H1 (cell line): ENCODE results near the gene SMCHD1.

Source experiments
- BRCA1 ChIP-seq: IDR thresholded peaks from 2 replicates; pipeline ENCODE4 v1.6.1; 2012; ENCODE audit warnings: low read depth, low read length, improper control_type of control experiment
- CHD1 ChIP-seq: IDR thresholded peaks from 2 replicates; pipeline ENCODE4 v1.6.1; 2012; ENCODE audit warnings: low read depth, low read length, improper control_type of control experiment
- CHD2 ChIP-seq: IDR thresholded peaks from 2 replicates; pipeline ENCODE4 v1.6.1; 2012; ENCODE audit warnings: low read length, improper control_type of control experiment
- EP300 ChIP-seq, 2 experiments: IDR thresholded peaks; 1 replicate in 1 of 2; 2 replicates in 1 of 2; pipeline ENCODE4 v1.6.1; 2011 to 2012; ENCODE audit warnings: low read depth in 2 of 2, low read length in 2 of 2, mild to moderate bottlenecking in 2 of 2, borderline replicate concordance in 1 of 2, inconsistent platforms in 1 of 2, moderate library complexity in 1 of 2
- HDAC2 ChIP-seq, 2 experiments: fragments of 300-600 bp in 1 of 2; sonication (generic) in 1 of 2; IDR thresholded peaks; 2 replicates each; pipeline ENCODE4 v1.6.1; 2011 to 2012; ENCODE audit warnings: low read depth in 2 of 2, low read length in 2 of 2, mild to moderate bottlenecking in 2 of 2, moderate library complexity in 2 of 2, borderline replicate concordance in 1 of 2, inconsistent platforms in 1 of 2
- KDM5A ChIP-seq: fragments of 200-600 bp; IDR thresholded peaks from 2 replicates; pipeline ENCODE4 v1.7.1; 2012; ENCODE audit warnings: mild to moderate bottlenecking, low read length, inconsistent platforms, mixed read lengths
- POLR2A ChIP-seq, 2 experiments: IDR thresholded peaks; 1 replicate in 1 of 2; 2 replicates in 1 of 2; pipeline ENCODE4 v1.6.1; 2011; ENCODE audit warnings: low read depth in 2 of 2, low read length in 2 of 2, mild to moderate bottlenecking in 2 of 2; ENCODE audit errors: control extremely low read depth in 1 of 2
- SIN3A ChIP-seq, 2 experiments: IDR thresholded peaks in 1 of 2; conservative IDR thresholded peaks in 1 of 2; 2 replicates each; pipeline ENCODE4 v1.6.1; 2011 to 2012; ENCODE audit warnings: low read length in 2 of 2, improper control_type of control experiment in 1 of 2, low read depth in 1 of 2, mild to moderate bottlenecking in 1 of 2
- TF ChIP-seq, protein P1 (sequence below), 3 experiments: IDR thresholded peaks; 1 replicate in 2 of 3; 2 replicates in 1 of 3; pipeline versions ENCODE4 v1.5.1 to v1.6.1; 2011; ENCODE audit warnings: low read length in 3 of 3, mild to moderate bottlenecking in 3 of 3, inconsistent platforms in 2 of 3, low read depth in 1 of 3, moderate library complexity in 1 of 3; ENCODE audit not compliant: insufficient read depth in 1 of 3; ENCODE audit errors: control extremely low read depth in 1 of 3

DNA sequence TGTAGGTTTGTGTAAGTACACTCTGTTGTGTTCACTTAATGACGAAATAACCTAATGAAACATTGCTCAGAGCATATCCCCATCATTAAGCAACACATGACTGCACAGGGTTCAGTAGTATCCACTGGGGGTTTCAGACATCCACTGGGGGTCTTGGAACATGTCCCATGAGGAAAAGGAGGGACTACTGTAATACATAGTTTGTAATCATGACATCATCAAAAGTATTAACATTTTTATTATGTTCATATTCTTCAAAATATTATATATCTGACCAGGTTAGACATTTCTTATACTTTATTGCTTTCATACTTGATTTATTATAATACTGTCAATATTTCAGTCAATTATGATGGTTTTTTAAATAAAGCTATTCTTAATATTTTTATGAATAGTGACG is 136.9 kb downstream of the SMCHD1 start:
- TF ChIP-seq, protein P1, sequence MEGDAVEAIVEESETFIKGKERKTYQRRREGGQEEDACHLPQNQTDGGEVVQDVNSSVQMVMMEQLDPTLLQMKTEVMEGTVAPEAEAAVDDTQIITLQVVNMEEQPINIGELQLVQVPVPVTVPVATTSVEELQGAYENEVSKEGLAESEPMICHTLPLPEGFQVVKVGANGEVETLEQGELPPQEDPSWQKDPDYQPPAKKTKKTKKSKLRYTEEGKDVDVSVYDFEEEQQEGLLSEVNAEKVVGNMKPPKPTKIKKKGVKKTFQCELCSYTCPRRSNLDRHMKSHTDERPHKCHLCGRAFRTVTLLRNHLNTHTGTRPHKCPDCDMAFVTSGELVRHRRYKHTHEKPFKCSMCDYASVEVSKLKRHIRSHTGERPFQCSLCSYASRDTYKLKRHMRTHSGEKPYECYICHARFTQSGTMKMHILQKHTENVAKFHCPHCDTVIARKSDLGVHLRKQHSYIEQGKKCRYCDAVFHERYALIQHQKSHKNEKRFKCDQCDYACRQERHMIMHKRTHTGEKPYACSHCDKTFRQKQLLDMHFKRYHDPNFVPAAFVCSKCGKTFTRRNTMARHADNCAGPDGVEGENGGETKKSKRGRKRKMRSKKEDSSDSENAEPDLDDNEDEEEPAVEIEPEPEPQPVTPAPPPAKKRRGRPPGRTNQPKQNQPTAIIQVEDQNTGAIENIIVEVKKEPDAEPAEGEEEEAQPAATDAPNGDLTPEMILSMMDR (IDR thresholded peaks at IDR 0.05; ENCODE audit: control extremely low read depth in 1 of 3, insufficient read depth in 1 of 3, low read depth in 1 of 3, low read length in 3 of 3) = no peak
- TF ChIP-seq EP300 (IDR thresholded peaks at IDR 0.05; ENCODE audit: borderline replicate concordance in 1 of 2, low read depth in 2 of 2, low read length in 2 of 2) (no peak), SIN3A (conservative IDR thresholded peaks at IDR 0.05 in 1 of 2, IDR thresholded peaks at IDR 0.05 in 1 of 2; ENCODE audit: low read depth in 1 of 2, low read length in 2 of 2) (no peak), KDM5A (no peak), BRCA1 (no peak), CHD1 (no peak), CHD2 (no peak), POLR2A (IDR thresholded peaks at IDR 0.05; ENCODE audit: control extremely low read depth in 1 of 2, low read depth in 2 of 2, low read length in 2 of 2) (no peak), HDAC2 (IDR thresholded peaks at IDR 0.05; ENCODE audit: borderline replicate concordance in 1 of 2, low read depth in 2 of 2, low read length in 2 of 2) (no peak)
